ENCODE results near the gene WDR38.

DNA sequence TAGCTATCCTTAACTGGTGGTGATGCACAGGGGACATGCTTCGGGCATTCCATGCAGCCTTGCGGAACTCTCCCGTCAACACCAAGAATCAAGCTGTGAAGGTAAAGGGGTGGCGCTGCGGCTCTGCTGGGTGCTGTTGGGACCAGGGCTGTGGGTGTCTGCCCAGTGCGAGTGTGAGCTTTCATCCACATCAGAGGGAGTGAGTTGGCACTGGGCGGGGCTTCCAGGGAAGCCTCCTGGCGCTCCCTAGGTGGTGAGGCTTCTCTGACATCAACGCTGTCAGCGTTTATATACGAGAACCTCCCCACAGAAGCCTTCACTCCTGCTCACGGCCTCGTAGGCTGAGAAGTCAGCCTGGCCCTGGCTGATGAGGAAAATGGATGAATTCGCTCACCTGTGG lies 20.4 kb downstream of the WDR38 start:
- TF ChIP-seq POLR2AphosphoS5 (IDR thresholded peaks at IDR 0.05) (no peak), POLR2A (IDR thresholded peaks at IDR 0.05) (no peak)
- TF ChIP-seq, protein P1, sequence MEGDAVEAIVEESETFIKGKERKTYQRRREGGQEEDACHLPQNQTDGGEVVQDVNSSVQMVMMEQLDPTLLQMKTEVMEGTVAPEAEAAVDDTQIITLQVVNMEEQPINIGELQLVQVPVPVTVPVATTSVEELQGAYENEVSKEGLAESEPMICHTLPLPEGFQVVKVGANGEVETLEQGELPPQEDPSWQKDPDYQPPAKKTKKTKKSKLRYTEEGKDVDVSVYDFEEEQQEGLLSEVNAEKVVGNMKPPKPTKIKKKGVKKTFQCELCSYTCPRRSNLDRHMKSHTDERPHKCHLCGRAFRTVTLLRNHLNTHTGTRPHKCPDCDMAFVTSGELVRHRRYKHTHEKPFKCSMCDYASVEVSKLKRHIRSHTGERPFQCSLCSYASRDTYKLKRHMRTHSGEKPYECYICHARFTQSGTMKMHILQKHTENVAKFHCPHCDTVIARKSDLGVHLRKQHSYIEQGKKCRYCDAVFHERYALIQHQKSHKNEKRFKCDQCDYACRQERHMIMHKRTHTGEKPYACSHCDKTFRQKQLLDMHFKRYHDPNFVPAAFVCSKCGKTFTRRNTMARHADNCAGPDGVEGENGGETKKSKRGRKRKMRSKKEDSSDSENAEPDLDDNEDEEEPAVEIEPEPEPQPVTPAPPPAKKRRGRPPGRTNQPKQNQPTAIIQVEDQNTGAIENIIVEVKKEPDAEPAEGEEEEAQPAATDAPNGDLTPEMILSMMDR (IDR thresholded peaks at IDR 0.05), result no peak
